Brain microvascular endothelial cell (primary cell): Measurements from ENCODE around the gene PLCD3.
A peak's percentile ranks its signal among the peaks of the same experiment; 100 is the strongest.

Experiments used
- DNase-seq: peaks from one replicate; pipeline ENCODE4 v3.0.0-alpha.2; 2020
- H3K27ac ChIP-seq: fragments of 250-450 bp; sonication (Bioruptor Pico); 2 replicates; pipeline ENCODE4 v1.5.1; 2020; ENCODE audit warnings: mild to moderate bottlenecking, moderate library complexity
- H3K27me3 ChIP-seq: fragments of 250-450 bp; sonication (Bioruptor Pico); replicated peaks from 2 replicates; pipeline ENCODE4 v1.5.1; 2020; ENCODE audit warnings: mild to moderate bottlenecking
- H3K36me3 ChIP-seq: fragments of 250-450 bp; sonication (Bioruptor Pico); replicated peaks from 2 replicates; pipeline ENCODE4 v1.5.1; 2020; ENCODE audit warnings: mild to moderate bottlenecking
- H3K4me3 ChIP-seq: 2 replicates; pipeline ENCODE4 v1.5.1; 2011; ENCODE audit warnings: low read depth, mild to moderate bottlenecking, control low read depth, low read length, moderate library complexity
- in situ Hi-C: cut with HindIII; loops from 2 replicates; pipeline ENCODE4 v1.10.0; 2017; ENCODE audit warnings: low sequenced_read_pairs, low pct_ligation_motif_present
- TF ChIP-seq, protein P1 (sequence below): IDR thresholded peaks from 2 replicates; pipeline ENCODE4 v1.5.1; 2011; ENCODE audit warnings: low read depth, mild to moderate bottlenecking, moderate library complexity, low read length, control low read depth, inconsistent platforms; ENCODE audit errors: missing control alignments

Gene PLCD3

DNA sequence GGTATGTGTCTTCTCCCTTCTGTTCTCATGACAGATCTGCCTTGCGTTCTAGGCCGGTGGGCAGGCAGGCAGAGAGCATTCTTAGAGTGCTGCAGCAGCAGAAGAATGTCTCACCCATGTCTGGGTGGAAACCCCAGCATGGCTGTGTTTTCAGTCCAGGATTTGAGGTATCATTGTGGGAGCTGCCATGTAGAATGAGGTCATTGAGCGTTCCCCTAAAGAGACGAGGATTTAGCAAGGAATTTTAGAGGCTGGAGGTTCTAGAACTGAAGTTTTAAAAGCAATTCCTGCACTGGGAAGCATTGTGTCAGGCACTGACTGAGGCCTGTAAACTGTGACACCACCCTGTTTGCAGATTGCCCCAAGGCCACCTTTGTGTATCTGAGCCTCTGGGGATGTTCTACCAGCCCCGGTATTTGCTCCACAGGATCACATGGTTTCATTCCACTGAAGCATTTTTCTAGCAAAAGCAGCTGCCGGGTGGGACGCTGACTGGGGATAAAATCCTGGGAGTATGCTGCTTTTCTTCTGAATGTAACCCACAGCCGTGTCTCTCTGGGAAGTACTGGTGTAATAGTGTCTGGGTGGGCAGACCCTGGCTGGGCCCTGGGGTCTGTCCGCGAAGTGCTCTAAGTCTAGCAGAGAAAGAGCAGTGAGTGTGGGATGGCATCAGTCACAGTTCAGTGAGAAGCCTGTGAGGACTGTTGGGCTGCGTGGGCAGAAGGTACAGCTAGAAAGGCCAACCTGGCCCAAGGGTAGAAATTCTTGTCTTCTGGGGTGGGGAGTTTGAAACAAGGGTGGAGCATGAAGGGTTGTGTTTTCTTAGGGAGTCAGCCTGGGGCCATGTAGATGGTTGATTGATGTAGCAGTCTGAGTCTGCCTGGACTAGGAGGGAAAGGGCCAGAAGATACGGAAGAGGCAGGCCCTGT lies 30.2 kb downstream of the PLCD3 start:
- TF ChIP-seq, protein P1, sequence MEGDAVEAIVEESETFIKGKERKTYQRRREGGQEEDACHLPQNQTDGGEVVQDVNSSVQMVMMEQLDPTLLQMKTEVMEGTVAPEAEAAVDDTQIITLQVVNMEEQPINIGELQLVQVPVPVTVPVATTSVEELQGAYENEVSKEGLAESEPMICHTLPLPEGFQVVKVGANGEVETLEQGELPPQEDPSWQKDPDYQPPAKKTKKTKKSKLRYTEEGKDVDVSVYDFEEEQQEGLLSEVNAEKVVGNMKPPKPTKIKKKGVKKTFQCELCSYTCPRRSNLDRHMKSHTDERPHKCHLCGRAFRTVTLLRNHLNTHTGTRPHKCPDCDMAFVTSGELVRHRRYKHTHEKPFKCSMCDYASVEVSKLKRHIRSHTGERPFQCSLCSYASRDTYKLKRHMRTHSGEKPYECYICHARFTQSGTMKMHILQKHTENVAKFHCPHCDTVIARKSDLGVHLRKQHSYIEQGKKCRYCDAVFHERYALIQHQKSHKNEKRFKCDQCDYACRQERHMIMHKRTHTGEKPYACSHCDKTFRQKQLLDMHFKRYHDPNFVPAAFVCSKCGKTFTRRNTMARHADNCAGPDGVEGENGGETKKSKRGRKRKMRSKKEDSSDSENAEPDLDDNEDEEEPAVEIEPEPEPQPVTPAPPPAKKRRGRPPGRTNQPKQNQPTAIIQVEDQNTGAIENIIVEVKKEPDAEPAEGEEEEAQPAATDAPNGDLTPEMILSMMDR, result no peak
- DNase-seq, result no peak
- Histone ChIP-seq H3K36me3 (peaks cover 83% of the 10 kb centered on the region), H3K27me3 (no peaks in the 10 kb centered on the region), H3K27ac (no peak overlapping the region), H3K4me3 (no peak overlapping the region)
- in situ Hi-C loops, result no loop called here

DNA sequence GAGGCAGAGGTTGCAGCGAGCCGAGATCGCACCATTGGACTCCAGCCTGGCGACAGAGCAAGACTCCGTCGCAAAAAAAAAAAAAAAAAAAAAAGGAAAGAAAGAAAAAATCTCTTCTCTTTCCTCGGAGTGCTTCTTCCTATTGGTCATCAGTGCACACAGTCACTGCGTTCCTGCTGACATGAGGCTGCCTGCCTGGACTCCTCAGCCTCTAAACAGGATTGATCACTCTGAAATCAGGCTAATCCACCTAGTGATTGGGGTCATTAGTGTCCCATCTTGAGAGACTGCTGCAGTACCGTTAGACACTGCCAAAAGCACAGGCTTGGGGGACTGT lies 30.8 kb downstream of the PLCD3 start:
- TF ChIP-seq, protein P1, result no peak
- H3K4me3 ChIP-seq, result no peak overlapping the region
- no peak overlapping the region for H3K27ac ChIP-seq
- DNase-seq, result no peak
- H3K27me3 ChIP-seq, result no peaks in the 10 kb centered on the region
- peaks cover 83% of the 10 kb centered on the region for H3K36me3 ChIP-seq
- in situ Hi-C loops, result no loop called here

DNA sequence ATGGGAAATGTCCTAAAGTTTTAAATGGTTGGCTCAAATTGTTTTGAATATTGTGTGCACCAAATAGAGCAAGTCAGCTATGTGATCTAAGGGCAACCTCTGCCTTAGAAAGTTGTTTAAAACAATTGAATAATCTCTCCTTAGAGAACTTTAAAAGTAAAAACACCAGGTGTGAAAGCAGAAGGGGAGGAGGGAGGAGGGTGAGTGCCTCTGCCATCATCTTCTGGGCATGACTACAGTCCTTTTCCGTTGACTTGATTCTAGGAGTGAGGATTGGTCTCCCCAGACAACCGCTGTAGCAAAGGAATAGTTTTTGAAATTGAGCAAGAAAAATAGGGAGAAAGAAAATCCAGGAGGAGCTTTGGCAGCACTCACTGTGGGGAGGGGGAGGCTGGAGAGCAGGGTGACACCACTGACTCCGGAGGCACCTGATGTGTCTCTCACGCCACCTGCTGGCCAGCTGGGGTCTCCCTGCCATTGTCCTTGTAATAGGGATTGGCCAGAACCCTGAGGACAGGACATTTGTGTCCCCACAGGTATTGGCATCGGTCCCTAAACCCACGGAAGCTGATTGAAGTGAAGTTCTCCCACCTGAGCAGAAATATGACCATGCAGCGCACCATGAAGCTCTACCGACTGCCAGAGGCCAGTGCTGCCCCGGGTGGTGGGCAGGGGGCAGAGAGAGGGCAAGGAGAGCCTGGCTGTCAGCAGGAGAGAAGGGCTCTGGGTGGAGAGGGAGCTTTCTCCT lies 33.3 kb downstream of the PLCD3 start:
- Histone ChIP-seq H3K27ac (no peak overlapping the region), H3K4me3 (no peak overlapping the region), H3K36me3 (peaks cover 82% of the 10 kb centered on the region), H3K27me3 (no peaks in the 10 kb centered on the region)
- DNase-seq, result peak; percentile 60
- in situ Hi-C loops, result no loop called here
- TF ChIP-seq, protein P1, result peak; percentile 92

DNA sequence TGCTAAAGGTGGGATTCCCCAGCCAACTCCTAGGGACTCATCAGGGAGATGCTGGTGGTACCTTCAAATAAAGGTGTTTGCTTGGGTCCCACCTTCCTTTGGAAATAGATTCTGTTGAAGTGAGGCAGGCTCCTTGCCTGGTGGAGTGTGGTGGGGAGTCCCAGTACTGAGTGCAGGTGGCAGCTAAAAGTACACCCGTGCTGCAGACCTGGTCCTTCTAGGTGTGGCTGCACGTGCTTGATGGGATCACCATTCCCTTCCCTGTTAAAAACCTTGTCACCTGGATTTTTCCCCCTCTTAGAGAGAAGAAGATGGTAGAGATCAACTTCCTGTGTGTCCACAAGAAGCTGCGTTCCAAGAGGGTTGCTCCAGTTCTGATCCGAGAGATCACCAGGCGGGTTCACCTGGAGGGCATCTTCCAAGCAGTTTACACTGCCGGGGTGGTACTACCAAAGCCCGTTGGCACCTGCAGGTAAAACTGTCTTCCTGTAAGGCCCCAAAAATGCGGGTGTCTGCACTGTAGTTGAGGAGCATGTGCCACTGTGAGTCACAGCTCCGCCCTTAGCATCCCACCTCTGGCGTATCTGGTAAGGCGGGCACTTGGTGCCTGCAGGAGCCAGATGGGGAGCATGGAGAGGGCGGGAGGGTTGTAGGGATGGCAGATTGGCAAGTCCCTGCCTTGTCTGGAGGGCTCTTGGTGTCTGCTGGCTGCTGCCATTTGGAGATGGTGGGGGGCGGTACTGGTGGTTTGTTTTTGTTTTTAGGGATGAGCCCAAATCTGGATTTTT lies 34.0 kb downstream of the PLCD3 start:
- Histone ChIP-seq H3K27me3 (no peaks in the 10 kb centered on the region), H3K27ac (no peak overlapping the region)
- in situ Hi-C loops, result no loop called here

DNA sequence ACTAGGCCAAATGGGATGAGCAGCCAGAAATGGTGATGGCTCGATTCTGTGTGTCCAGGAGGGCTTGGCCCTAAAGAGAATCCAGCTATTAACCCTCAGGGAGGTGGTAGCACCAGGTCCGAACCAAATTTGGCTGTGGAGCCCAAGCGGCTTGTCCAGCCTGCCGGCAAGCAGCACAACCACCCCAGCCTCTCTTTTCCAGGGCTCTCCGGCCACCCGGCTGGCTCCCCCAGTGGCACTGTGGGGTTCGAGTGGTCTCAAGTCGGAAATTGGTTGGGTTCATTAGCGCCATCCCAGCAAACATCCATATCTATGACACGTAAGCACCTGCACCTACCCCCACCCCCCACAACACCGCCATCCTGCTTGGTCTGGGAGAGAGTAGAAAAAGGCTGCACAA lies 35.4 kb downstream of the PLCD3 start:
- no peak for DNase-seq
- in situ Hi-C loops, result no loop called here
- no peak overlapping the region for H3K4me3 ChIP-seq
- H3K27ac ChIP-seq, result no peak overlapping the region
- no peaks in the 10 kb centered on the region for H3K27me3 ChIP-seq
- TF ChIP-seq, protein P1, result no peak
- H3K36me3 ChIP-seq, result peaks cover 78% of the 10 kb centered on the region

More for the DNA sequence above, 34.0 kb downstream of the PLCD3 start:
- no peak overlapping the region for H3K4me3 ChIP-seq
- TF ChIP-seq, protein P1, result no peak
- H3K36me3 ChIP-seq, result peaks cover 80% of the 10 kb centered on the region
- DNase-seq, result no peak
